NCI-H1105 (cell line): Measurements from ENCODE around the gene FGD4.
"Not testable (repeated sequence)": the region's sequence is repeated elsewhere in the genome, so short reads cannot be mapped to it uniquely, and the experiment has no call there.

Experiments used
- DNase-seq: peaks from one replicate; lab custom pipeline; 2025; lab: John Stamatoyannopoulos, UW

Gene FGD4

DNA sequence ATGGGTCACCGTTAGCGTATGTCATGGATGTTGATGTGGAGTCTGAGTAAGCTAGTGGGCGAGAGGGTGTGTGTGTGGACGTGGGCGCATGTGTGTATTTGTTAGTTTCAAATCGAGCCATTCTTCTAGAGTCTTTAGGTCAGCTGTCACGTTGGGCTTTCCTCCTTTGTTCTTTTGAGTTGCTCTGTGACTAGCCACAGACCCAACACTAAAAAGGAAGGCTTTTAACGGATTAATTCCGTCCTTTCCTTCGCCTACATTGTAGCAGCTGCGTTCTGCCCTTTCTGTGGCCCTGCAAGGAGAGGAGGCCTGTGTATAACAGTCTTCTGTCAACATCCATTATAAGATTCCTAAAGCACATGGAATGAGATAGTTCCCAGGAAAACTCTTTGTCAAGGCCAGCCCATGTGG is 162.6 kb downstream of the FGD4 start:
- DNase-seq: no peak

DNA sequence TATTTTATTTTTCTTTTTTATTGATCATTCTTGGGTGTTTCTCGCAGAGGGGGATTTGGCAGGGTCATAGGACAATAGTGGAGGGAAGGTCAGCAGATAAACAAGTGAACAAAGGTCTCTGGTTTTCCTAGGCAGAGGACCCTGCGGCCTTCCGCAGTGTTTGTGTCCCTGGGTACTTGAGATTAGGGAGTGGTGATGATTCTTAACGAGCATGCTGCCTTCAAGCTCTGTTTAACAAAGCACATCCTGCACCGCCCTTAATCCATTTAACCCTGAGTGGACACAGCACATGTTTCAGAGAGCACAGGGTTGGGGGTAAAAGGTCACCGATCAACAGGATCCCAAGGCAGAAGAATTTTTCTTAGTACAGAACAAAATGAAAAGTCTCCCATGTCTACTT is 163.1 kb downstream of the FGD4 start:
- DNase-seq: not testable (repeated sequence)

DNA sequence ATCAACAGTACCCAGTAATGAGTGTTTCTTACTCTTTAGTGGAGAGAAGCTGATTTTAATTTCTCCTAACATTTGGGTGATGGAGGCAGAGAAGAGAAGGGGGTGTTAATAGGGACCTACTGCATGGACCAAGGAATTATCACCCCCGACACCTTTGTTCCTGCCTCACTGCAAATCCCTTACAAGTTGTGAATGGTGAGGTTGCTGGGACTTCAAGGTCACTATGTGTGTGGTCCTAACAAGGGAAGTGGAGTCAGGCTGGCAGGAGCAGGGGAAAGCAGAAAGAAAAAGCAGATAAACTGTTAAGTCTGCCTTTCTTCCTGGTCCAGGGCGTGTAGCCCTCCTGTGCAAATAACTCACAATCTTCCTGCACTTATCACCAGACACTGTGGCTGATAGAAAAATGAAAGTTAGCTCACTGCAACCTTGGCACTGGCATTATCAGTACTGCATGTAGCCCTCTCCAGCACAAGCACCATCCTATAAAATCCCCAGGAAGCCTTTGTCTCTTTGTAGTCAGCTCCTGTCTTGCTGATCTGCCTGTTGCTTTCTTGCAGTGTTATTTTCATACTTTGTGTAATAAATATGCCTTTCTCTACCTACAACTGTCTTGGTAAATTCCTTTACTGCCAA is 167.4 kb downstream of the FGD4 start:
- no peak for DNase-seq

DNA sequence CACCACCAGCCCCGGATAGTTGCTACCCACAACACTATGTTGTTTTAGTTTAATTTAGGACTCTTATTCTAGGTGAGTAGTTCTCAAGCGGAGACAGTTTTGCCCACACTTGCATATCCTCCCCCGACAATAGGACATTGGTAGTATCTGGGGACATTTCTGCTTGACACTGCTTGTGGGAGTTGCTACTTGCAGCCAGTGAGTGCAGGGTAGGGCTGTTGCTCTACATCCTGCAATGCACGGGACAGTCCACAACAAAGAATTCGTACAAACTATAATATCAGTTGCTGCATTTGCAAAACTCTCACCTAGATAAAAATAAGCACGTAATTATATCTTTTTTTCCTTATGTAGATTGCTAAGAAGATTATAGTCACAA is 167.9 kb downstream of the FGD4 start:
- no peak for DNase-seq

DNA sequence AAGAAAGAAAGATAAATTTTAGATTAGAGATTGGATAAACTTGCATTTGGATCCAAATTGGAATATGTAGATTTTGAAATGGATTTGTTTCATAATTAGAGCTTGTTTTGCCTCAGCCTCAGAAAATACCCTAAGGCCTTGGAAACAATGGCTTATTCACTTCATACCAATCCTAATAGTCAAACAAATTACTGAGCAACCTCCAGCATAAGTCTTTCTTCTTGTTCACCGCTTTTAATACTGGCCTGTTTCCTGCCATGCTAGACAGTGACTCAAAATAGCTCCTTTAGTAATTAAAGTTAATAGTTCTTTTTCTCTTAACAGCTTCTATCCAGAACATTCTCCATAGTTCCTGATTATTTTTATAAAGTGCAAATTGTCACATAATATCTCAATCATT is 168.9 kb downstream of the FGD4 start:
- DNase-seq: no peak

DNA sequence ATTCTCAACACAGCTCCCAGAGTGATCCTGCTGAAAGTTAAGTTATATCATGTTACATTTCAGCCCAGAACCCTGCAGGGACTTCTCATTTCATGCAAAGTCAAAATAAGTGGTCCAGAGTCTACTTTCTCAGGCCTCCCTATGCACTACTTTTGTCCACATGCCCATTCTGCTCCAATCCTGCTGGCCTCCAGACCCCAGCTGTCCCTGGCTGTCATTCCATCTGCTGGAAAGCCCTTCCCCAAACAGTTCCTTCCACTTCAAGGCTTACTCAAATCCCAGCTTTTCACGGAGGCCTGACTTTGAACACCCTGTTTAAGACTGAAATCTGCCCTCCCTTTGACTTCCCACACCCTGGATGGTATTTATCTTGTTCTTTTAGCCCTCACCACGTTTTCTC is 169.9 kb downstream of the FGD4 start:
- DNase-seq: no peak

DNA sequence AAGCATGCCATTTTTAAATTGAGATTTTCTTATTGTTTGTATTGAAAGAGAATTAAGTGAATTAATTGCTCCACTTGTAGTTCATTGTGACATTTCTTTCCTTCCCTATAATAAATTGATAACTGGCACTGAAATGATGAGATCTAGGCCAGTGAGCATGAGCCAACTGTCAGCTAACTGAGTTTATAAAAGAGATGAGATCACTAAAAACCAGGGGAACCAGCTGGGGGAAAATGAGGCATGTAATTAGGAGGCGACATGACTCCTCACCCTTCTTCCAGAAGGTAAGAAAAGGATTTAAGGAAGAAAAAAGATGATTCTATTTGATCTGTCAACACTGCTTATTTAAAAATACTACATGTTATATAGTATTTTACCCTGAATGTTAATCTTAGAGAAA is 175.2 kb downstream of the FGD4 start:
- no peak for DNase-seq

DNA sequence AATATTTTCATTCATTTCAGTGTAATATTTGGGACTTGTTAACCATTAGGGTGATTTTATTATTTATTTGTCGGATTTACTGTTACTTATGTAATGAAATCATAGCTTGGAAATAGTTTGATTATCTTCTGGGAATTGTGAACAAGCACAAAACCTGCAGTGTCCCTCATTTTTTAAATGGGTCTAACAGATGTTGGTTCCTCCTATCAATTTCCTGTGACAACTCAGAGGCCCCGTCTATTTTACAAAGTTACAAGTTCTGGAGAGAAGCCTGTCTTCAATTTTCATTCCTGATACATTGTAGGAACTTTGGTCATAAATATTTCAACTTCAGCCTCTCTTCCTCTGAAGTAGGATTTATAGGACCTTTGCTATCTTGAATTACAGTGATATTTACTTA is 178.0 kb downstream of the FGD4 start:
- no peak for DNase-seq

DNA sequence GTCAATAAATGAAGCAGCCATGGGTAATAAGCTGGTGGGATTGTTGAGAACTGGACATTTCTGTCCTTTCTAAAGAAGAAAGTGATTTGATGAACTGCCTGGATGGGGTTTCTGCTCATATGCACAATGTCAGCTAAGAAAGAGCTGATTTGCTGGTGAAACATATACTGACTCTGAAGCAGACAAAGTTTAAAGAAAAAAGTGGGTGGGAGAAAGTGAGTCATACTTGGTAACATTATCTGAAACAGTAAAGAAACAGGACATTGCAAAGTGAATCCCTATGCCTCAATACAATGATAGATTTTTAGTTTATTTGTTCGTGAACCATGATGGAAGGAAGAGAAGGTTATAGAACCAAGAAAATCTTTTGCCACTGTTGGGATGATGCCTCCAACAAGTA is 184.2 kb downstream of the FGD4 start:
- no peak for DNase-seq

DNA sequence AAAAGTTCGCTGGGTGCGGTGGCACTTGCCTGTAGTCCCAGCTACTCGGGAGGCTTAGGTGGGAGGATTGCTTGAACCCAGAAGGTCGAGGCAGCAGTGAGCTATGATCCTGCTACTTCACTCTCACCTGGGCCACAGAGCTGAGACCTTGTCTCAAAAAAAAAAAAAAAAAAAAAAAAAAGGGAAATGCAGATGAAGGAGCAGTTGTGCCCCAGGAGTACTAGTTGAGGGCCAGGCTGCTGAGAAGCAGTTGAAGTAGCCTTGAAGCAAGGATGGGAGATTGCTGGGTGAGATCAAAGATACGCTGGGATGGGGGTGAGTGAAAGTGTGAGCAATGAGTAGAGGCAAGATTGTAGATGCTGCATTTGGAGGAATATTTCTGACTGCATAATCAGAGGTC is 186.3 kb downstream of the FGD4 start:
- no peak for DNase-seq

DNA sequence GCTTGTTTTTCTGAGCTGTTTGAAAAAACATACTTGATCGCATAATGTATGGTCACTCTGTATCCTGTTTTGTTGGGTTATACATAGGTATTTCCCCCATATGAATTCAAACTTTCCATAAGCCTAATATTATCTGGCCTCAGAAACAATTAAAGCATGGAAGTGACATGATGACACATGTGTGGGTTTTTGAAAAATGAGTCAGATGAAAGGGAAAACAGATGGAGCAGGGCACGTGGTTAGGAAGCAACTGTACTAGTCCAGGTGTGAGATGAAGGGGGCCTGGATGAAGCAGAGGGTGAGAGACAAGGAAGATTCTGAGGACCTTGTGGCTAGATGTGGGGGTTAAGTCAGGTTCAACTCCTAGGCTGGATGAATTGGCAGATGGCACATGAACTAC is 187.0 kb downstream of the FGD4 start:
- DNase-seq: no peak

DNA sequence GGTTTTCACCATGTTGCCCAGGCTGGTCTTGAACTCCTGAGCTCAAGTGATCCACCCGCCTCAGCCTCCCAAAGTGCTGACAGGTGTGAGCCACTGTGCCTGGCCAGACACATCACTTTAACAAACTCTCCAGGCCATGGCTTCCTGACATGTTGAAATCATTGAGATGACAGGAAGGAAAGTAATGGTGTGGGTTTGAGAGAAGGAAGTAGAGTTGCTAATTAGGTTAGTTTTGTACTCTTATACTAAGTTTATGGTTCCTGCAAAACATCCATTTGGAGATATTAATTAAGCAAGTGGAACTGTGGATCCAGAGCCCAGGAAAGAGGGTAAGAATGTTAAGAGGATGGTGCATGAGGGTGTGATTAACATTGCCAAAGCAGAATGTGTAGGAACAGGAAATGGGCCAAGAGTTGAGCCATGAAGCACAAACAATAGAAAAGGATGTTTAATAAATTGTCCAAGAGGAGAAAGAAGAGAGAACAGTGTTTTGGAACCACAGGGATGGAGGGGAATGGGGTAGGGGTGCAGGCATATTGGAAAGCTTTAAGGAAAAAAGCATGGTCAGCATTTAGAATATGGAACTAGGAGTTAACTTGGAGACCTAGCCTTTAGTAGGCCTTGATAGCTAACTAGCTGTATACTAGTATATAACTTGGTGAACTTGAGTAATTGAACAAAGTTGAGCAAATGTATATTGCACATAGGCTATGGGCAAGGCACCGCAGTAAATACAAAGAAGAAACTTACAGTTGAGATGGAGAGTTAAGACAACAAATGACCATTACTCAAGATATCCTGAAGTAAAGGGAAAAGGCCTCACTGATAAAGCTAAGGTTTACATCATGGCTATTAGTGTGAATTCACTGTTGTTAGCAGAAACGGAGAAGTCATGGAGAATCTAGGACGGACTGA is 188.5 kb downstream of the FGD4 start:
- no peak for DNase-seq

DNA sequence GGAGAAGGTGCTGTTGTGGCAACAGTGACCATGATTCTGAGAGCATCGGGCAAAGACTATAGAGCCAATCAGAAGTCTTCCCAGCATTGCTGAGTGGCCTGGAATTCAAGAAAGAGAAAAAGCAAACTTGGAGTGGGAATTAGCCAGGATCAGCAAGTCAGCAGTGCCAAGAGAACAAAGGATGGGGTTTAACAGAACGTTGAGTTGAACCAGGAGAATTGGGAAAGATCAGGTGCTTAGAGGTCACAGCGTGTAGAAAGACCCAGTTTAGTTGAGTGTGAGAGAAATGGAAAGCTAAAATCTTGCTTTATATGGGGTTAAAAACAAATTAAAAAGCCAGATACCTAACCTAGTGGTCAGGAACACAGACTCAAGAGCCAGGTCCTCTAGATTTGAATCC is 189.2 kb downstream of the FGD4 start:
- DNase-seq: no peak

DNA sequence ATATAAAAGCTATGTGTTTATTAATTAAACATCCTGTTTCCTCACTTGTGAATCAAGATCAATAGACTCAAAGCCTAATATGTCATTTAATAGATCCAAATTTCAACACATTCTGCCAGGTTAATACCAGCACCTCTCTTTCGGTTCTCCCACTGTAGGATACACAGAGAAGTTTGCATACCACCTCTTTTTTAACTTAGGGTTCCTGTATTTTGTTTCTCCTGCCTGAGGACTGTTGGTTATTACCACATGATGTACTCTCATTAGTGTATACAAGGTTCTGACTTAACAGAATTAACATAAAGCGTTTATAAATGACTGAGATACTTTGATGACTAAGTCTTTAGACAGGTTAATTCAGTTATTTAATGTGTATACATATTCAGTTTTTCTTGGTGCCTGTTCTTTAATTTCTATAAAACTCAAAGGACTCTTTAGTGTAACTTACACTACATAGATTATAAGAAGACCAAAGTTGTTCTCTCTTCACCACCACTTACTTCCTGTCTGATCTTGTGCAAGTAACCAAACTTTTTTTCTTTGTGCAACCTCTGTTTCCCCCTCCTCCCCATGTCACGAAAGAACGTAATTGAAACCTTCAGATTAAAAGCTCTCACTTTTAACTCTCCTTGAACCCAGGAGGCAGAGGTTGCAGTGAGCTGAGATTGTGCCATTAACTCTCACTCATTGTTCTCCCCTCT is 190.0 kb downstream of the FGD4 start:
- DNase-seq: no peak

DNA sequence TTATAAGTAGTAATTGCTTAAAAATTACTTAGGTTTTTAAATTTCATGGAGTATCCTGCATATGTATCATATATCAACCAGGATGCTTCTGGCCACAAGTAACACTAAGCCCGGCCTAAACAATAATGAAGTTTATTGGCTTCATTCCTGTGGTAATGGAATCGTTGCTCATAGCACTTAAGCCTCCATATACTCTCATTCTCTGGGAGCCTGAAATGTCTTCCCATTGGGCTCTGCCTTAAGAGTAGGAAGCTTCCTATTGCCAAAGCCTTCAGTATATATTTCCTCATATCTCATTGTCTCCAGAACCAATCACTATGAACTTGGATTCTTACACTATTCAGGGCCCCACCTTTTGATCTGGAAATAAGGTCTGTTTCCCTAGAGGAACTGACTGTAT is 195.9 kb downstream of the FGD4 start:
- no peak for DNase-seq

DNA sequence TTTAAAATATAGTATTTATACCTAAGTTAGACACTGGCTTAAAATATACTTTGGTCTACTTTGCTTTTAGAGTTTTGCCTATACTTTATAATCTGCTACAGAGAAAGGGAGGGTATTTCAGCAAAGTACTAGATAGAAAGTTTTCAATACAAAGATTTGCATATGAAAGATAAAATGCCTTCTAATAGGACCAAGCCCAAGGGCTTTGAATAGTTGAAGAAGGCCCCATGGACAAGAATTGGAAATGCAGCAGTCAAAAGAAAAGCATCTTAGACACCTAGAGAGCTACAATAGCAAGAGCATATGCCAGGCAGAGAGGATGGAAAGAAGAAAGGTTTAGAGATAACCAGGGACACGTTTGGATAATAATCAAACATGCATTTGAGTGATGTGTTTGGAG is 196.7 kb downstream of the FGD4 start:
- no peak for DNase-seq

DNA sequence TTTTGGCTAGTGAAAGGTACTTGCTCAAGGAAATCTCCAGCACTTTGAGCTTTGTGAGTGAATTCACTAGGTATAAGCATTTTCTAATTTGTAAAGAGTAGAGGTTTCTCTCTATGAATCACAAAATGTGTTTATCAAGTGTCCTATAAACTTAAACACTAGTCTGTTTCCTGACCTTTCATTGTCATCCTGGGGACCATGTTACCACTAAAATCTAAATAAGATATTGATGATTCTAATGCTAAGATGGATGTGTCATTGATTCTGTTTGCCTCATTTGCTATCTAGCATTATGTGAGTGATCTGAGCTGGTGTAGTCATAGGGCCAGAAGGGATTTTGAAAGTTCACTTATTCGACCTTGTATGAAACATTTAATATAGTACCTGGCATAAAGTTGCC is 199.3 kb downstream of the FGD4 start:
- no peak for DNase-seq

DNA sequence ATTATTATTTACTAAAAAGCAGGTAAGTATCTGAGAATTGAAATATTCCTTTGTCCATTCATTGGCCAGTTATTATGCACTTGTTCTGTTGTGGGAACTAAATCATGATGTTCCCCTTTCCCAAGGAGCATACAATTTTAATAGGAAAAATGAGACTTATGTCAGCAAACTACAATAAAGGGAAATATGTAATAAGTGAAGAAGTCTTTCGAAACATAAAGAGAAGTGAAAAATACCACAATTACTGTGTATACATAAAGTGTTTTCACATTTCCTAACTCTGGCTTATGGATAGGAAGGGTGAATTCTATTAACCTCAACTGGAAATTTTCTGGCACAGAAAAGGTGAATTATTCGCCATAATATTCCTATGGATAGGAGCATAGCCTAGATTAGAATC is 201.3 kb downstream of the FGD4 start:
- DNase-seq: no peak

DNA sequence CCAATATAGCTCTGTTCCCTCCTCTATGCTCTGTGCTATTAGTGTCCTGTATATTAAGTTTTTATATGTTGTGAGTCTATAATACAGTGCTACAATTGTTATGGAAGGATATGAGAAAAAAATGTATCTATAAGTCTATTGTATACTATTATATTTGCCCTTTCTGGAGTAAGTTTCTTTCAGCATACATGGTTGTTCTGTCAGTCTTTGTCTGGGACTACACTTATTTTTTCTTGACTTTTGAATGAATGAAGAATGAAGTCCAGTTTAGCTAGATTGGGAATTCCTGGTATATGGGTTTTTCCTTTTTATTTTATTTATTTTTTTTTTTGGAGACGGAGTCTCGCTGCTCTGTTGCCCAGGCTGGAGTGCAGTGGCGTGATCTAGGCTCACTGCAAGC is 203.7 kb downstream of the FGD4 start:
- no peak for DNase-seq

DNA sequence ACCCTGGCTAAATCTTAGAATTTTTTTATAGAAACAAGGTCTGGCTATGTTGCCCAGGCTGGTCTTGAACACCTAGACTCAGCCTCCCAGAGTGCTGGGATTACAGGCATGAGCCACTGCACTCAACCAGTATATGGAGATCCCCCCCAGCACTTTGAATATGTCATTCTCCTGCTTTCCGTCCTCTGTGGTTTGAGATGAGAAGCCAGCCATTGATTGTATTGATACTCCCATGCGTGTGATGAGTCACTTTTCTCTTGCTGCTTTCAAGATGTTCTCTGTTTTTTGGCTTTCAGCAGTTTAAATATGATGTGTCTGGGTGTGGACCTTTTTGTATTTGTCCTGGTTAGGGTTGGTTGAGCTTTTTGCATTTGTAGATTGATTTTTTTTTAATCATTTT is 204.5 kb downstream of the FGD4 start:
- DNase-seq: no peak

DNA sequence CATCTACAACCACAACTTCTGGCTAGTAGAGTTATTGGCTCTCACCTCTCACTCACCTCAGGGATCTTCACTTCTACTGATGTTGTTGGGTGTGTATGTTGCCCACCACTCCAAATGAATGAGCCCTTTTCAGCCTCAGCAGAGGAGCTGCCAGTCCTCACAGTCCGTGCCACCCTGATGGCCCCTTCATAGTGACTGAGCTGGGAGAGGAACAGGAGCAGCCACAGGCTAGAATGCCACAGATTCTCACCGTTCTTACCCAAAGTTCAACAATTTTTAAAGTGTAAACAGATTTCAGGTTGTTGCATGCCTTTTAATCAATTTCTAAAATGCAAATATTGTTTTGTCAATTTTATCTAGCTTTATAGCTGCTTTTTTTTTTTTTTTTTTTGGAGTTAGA is 205.2 kb downstream of the FGD4 start:
- DNase-seq: no peak

DNA sequence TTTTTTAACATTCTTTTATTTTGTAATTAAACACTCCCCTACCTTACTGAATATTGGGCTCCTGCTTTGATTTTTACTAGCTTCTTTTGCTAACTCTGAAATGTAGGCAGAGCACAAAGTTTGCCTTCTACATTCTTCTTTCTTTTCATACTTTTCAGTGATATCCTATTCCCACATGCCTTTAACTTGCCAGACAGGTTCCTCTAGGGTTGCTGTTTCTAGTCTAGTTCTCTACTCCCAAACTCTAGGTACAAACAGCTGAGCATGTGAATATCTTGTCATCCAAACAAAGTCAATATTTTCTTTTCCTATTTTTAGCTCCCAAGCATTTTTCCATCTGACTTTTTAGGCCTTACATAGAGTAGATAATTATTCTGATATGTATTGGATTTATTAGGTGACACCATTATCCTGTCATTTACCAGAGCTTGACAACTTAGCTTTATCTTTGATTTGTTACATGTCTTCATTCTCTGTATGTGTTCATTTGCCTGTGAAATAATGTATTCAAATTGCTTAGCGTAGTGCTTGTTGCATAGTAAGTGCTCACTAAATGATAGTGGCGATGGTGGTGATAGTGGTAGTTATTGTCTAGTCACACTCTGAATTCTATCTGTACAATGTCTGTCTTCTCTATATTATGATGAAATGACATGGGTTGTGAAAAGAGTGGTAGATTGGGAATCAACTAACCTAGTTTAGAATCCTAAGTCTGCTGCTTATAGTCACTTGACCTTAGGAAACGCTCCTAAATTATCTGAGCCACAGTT is 206.2 kb downstream of the FGD4 start:
- no peak for DNase-seq
